Esophagus muscularis mucosa (tissue), 4 donors: Measurements from ENCODE around the gene MACROD2. TPM values are rescaled to one million over a fixed set of nuclear protein-coding genes. Genes with fewer than 3 reads are reported as not detected.

Source experiments
- DNase-seq: peaks from one replicate; pipeline ENCODE4 v3.0.0-alpha.2; 2017; ENCODE audit errors: extremely low spot score
- H3K27ac ChIP-seq, 4 donors: fragments of 200-600 bp; sonication (generic); replicated peaks in 1 of 4; 1 replicate in 3 of 4; 2 replicates in 1 of 4; pipeline ENCODE4 v1.5.1; 2016 to 2019; ENCODE audit warnings: mild to moderate bottlenecking in 1 of 4
- H3K27me3 ChIP-seq, 4 donors: fragments of 200-600 bp; sonication (generic); one replicate each; pipeline versions ENCODE4 v1.5.1 to v1.6.0; 2016 to 2019
- H3K36me3 ChIP-seq, 4 donors: fragments of 200-600 bp; sonication (generic); one replicate each; pipeline ENCODE4 v1.5.1; 2016 to 2019
- H3K4me1 ChIP-seq, 4 donors: fragments of 200-600 bp; sonication (generic); one replicate each; pipeline ENCODE4 v1.5.1; 2016 to 2019
- H3K4me3 ChIP-seq, 4 donors: fragments of 200-600 bp; sonication (generic); 1 replicate in 2 of 4; 2 replicates in 2 of 4; pipeline ENCODE4 v1.5.1; 2016 to 2019; ENCODE audit warnings: mild to moderate bottlenecking in 4 of 4, moderate library complexity in 1 of 4
- H3K9me3 ChIP-seq, 4 donors: fragments of 200-600 bp; sonication (generic); 1 replicate in 3 of 4; 2 replicates in 1 of 4; pipeline ENCODE4 v1.5.1; 2016 to 2019
- CTCF ChIP-seq, 3 experiments: fragments of 200-600 bp in 2 of 3; fragments of 450-650 bp in 1 of 3; sonication (generic) in 2 of 3; IDR thresholded peaks; one replicate each; pipeline ENCODE4 v1.5.1; 2017 to 2019; ENCODE audit warnings: antibody characterized with exemption in 3 of 3, mild to moderate bottlenecking in 2 of 3, moderate library complexity in 1 of 3
- EP300 ChIP-seq: sonication (generic); formaldehyde crosslinking; IDR thresholded peaks from one replicate; pipeline ENCODE4 v1.6.1; 2017; ENCODE audit warnings: antibody characterized with exemption
- POLR2A ChIP-seq: fragments of 450-650 bp; IDR thresholded peaks from one replicate; pipeline ENCODE4 v1.6.1; 2017; ENCODE audit warnings: antibody characterized with exemption, moderate library complexity, mild to moderate bottlenecking, low read depth
- POLR2AphosphoS5 ChIP-seq, 2 donors: sonication (generic); formaldehyde crosslinking; IDR thresholded peaks; one replicate each; pipeline ENCODE4 v1.6.1; 2017; ENCODE audit warnings: antibody characterized with exemption in 2 of 2
- WGBS: methylation state at CpG from one replicate; pipeline ENCODE4 v1.1.5; 2018; 5-methylcytosine and 5-hydroxymethylcytosine counted together
- intact Hi-C: fragments of 100-400 bp; cut with DNase I; formaldehyde crosslinking; loops from one replicate; pipeline ENCODE4 v1.15.1; 2023
- total RNA-seq, 4 donors: library from RNA; depleted of rRNA; stranded (reverse); fragments of >200 nt; gene quantifications; one replicate each; pipeline versions ENCODE4 v1.1.0 to v1.2.1, GENCODE V29; 2016

MACROD2 gene
- total RNA-seq, 4 donors from 2014 or later, result 1.4 to 3.6 (median 2.6) TPM

- intact Hi-C loops, result no loop called here
- Histone ChIP-seq H3K4me1 (no peaks in the 10 kb centered on the region), H3K4me3 (no peak overlapping the region)
Measured at GRCh38 chr20:16027686-16028085, 2032.4 kb downstream of the MACROD2 start.

GRCh38 chr20:16028923-16029322 is 2033.6 kb downstream of the MACROD2 start:
- H3K4me3 ChIP-seq, result no peak overlapping the region
- H3K27me3 ChIP-seq, result no peaks in the 10 kb centered on the region
- H3K27ac ChIP-seq, result no peak overlapping the region
- TF ChIP-seq POLR2A, result no peak
- TF ChIP-seq POLR2AphosphoS5 (IDR thresholded peaks at IDR 0.05), result no peak
- TF ChIP-seq EP300, result no peak
- TF ChIP-seq CTCF (IDR thresholded peaks at IDR 0.05), result no peak
- no peak for DNase-seq
- no peaks in the 10 kb centered on the region for H3K9me3 ChIP-seq
- no peaks in the 10 kb centered on the region for H3K4me1 ChIP-seq
- H3K36me3 ChIP-seq, result no peaks in the 10 kb centered on the region
- intact Hi-C loops, result no loop called here
- 90% methylated on average over 6 of the region's 6 CpGs for WGBS

More at GRCh38 chr20:16027686-16028085, 2032.4 kb downstream of the MACROD2 start:
- DNase-seq, result no peak
- no peaks in the 10 kb centered on the region for H3K36me3 ChIP-seq
- TF ChIP-seq EP300 (no peak), CTCF (IDR thresholded peaks at IDR 0.05) (no peak), POLR2AphosphoS5 (IDR thresholded peaks at IDR 0.05) (no peak), POLR2A (no peak)
- no peaks in the 10 kb centered on the region for H3K27me3 ChIP-seq
- H3K27ac ChIP-seq, result no peak overlapping the region
- no peaks in the 10 kb centered on the region for H3K9me3 ChIP-seq

- H3K27me3 ChIP-seq, result no peaks in the 10 kb centered on the region
- DNase-seq, result no peak
- H3K4me1 ChIP-seq, result no peaks in the 10 kb centered on the region
- no peak for TF ChIP-seq CTCF (IDR thresholded peaks at IDR 0.05)
- TF ChIP-seq EP300, result no peak
- no peak for TF ChIP-seq POLR2A
- no peak for TF ChIP-seq POLR2AphosphoS5 (IDR thresholded peaks at IDR 0.05)
- WGBS, result 48% methylated on average over 2 of the region's 2 CpGs
- H3K4me3 ChIP-seq, result no peak overlapping the region
- no peaks in the 10 kb centered on the region for H3K36me3 ChIP-seq
- H3K27ac ChIP-seq, result no peak overlapping the region
- intact Hi-C loops, result no loop called here
- H3K9me3 ChIP-seq, result no peaks in the 10 kb centered on the region
Measured at GRCh38 chr20:16030253-16030652, 2034.9 kb downstream of the MACROD2 start.

- Histone ChIP-seq H3K9me3 (no peaks in the 10 kb centered on the region), H3K4me3 (no peak overlapping the region), H3K4me1 (no peaks in the 10 kb centered on the region), H3K36me3 (no peaks in the 10 kb centered on the region), H3K27ac (no peak overlapping the region), H3K27me3 (no peaks in the 10 kb centered on the region)
- 82% methylated on average over 3 of the region's 3 CpGs for WGBS
- no peak for DNase-seq
- TF ChIP-seq EP300 (no peak), POLR2AphosphoS5 (IDR thresholded peaks at IDR 0.05) (no peak), CTCF (IDR thresholded peaks at IDR 0.05) (no peak), POLR2A (no peak)
- intact Hi-C loops, result no loop called here
Measured at GRCh38 chr20:16035576-16035975, 2040.3 kb downstream of the MACROD2 start.

- Histone ChIP-seq H3K27ac (no peak overlapping the region), H3K4me1 (no peaks in the 10 kb centered on the region), H3K27me3 (no peaks in the 10 kb centered on the region), H3K36me3 (no peaks in the 10 kb centered on the region), H3K9me3 (no peaks in the 10 kb centered on the region), H3K4me3 (no peak overlapping the region)
- DNase-seq, result no peak
- 82% methylated on average over 1 of the region's 1 CpG for WGBS
- intact Hi-C loops, result no loop called here
- TF ChIP-seq POLR2AphosphoS5 (IDR thresholded peaks at IDR 0.05) (no peak), CTCF (IDR thresholded peaks at IDR 0.05) (no peak), EP300 (no peak), POLR2A (no peak)
Measured at GRCh38 chr20:16036331-16036730, 2041.0 kb downstream of the MACROD2 start.
